Endodermal cell (in vitro differentiated cells): ENCODE measurements around the gene COX6A2. TPM values are rescaled to one million over a fixed set of nuclear protein-coding genes. Genes with fewer than 3 reads are reported as not detected.

ENCODE experiments used
- DNase-seq: peaks from one replicate; pipeline ENCODE4 v3.0.0-alpha.2; 2017
- H3K27ac ChIP-seq: 2 replicates; pipeline ENCODE4 v1.5.1; 2013; ENCODE audit warnings: mild to moderate bottlenecking, low read depth, low read length, moderate library complexity
- H3K27me3 ChIP-seq: 2 replicates; pipeline ENCODE4 v1.6.1; 2013; ENCODE audit warnings: mild to moderate bottlenecking, low read length, moderate library complexity; ENCODE audit not compliant: insufficient read depth, control insufficient read depth, poor library complexity, severe bottlenecking
- H3K36me3 ChIP-seq: 2 replicates; pipeline ENCODE4 v1.7.0; 2013; ENCODE audit warnings: mild to moderate bottlenecking, low read length, moderate library complexity; ENCODE audit not compliant: control insufficient read depth, insufficient read depth
- H3K4me1 ChIP-seq: one replicate; pipeline ENCODE4 v1.7.0; 2013; ENCODE audit warnings: low read length; ENCODE audit not compliant: control insufficient read depth, insufficient read depth
- H3K4me3 ChIP-seq: 2 replicates; pipeline ENCODE4 v1.5.1; 2013; ENCODE audit warnings: mild to moderate bottlenecking, low read length, moderate library complexity
- H3K9ac ChIP-seq: 2 replicates; pipeline ENCODE4 v1.6.1; 2013; ENCODE audit warnings: mild to moderate bottlenecking, low read length, moderate library complexity; ENCODE audit not compliant: poor library complexity, severe bottlenecking; ENCODE audit errors: extremely low read depth
- H3K9me3 ChIP-seq: 2 replicates; pipeline ENCODE4 v1.6.1; 2013; ENCODE audit warnings: mild to moderate bottlenecking, low read length, moderate library complexity; ENCODE audit not compliant: control insufficient read depth
- H3K27ac Mint-ChIP-seq: 2 replicates; pipeline ENCODE4 v1.8.0; 2020; ENCODE audit warnings: mixed read lengths
- H3K27me3 Mint-ChIP-seq: 2 replicates; pipeline ENCODE4 v1.8.0; 2021; ENCODE audit warnings: mild to moderate bottlenecking, mixed read lengths; ENCODE audit not compliant: insufficient read depth
- H3K36me3 Mint-ChIP-seq: 2 replicates; pipeline ENCODE4 v1.8.0; 2020; ENCODE audit warnings: low read depth, mixed read lengths
- H3K4me1 Mint-ChIP-seq: 2 replicates; pipeline ENCODE4 v1.8.0; 2020; ENCODE audit warnings: mixed read lengths
- H3K4me3 Mint-ChIP-seq: 2 replicates; pipeline ENCODE4 v1.8.0; 2020; ENCODE audit warnings: mild to moderate bottlenecking, moderate library complexity, mixed read lengths
- H3K9me3 Mint-ChIP-seq: 2 replicates; pipeline ENCODE4 v1.8.0; 2020; ENCODE audit warnings: mild to moderate bottlenecking, mixed read lengths
- WGBS, 2 experiments: methylation state at CpG; one replicate each; pipeline versions ENCODE4 v1.1.5 to v1.1.7; 2013; ENCODE audit warnings: missing lambda C conversion rate in 2 of 2, mixed read lengths in 1 of 2; ENCODE audit not compliant: insufficient coverage in 1 of 2, insufficient read length in 1 of 2; 5-methylcytosine and 5-hydroxymethylcytosine counted together
- total RNA-seq, 2 donors: library from RNA; stranded (reverse); fragmentation: NEBNext Ultra II Directional in 1 of 2; extraction: Animal tissue kit (Norgen Biotek cat#: 25700) in 1 of 2; gene quantifications; 2 replicates in 1 of 2; 3 replicates in 1 of 2; pipeline ENCODE4 v1.2.1, GENCODE V29; 2021
- TF ChIP-seq, protein P1 (sequence below): fragments of 200-600 bp; sonication (generic); conservative IDR thresholded peaks from 2 replicates; pipeline ENCODE4 v1.5.0; 2021; ENCODE audit warnings: antibody characterized with exemption, mild to moderate bottlenecking

Gene COX6A2
- total RNA-seq, 2 donors from 2014 or later, result not detected

DNA sequence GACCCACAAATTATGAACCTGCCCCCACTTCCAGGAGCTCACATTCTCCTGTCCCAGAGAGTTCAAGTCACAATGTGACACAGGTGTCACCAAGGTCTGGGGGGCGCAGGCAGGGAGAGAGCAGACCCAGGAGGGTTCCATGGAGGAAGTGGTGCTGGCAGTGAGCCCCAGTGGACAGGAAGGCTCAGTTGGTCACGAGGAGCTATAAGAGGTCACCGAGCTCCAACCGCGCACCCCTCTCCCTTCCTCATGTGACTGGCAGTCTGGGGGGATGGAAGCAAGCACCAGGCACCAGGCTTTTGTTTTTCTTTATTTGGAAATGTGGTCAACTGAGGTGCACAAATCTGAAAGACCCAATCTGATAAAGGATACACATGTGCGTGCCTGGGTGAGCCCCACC, 32.5 kb downstream of the COX6A2 start:
- Mint-ChIP-seq H3K9me3 (peaks cover 9% of the 10 kb centered on the region), H3K27ac (no peak overlapping the region), H3K4me1 (peaks cover 4% of the 10 kb centered on the region), H3K4me3 (no peak overlapping the region), H3K36me3 (no peaks in the 10 kb centered on the region), H3K27me3 (peaks cover 13% of the 10 kb centered on the region)
- Histone ChIP-seq H3K9ac (no peak overlapping the region), H3K27ac (no peak overlapping the region), H3K4me3 (no peak overlapping the region), H3K27me3 (no peaks in the 10 kb centered on the region), H3K36me3 (no peaks in the 10 kb centered on the region), H3K9me3 (no peaks in the 10 kb centered on the region), H3K4me1 (no peaks in the 10 kb centered on the region)
- WGBS, 2 experiments, result 90 to 94% methylated on average over 3 to 6 of the region's 6 CpGs
- TF ChIP-seq, protein P1, sequence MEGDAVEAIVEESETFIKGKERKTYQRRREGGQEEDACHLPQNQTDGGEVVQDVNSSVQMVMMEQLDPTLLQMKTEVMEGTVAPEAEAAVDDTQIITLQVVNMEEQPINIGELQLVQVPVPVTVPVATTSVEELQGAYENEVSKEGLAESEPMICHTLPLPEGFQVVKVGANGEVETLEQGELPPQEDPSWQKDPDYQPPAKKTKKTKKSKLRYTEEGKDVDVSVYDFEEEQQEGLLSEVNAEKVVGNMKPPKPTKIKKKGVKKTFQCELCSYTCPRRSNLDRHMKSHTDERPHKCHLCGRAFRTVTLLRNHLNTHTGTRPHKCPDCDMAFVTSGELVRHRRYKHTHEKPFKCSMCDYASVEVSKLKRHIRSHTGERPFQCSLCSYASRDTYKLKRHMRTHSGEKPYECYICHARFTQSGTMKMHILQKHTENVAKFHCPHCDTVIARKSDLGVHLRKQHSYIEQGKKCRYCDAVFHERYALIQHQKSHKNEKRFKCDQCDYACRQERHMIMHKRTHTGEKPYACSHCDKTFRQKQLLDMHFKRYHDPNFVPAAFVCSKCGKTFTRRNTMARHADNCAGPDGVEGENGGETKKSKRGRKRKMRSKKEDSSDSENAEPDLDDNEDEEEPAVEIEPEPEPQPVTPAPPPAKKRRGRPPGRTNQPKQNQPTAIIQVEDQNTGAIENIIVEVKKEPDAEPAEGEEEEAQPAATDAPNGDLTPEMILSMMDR, result no peak
- DNase-seq, result no peak

DNA sequence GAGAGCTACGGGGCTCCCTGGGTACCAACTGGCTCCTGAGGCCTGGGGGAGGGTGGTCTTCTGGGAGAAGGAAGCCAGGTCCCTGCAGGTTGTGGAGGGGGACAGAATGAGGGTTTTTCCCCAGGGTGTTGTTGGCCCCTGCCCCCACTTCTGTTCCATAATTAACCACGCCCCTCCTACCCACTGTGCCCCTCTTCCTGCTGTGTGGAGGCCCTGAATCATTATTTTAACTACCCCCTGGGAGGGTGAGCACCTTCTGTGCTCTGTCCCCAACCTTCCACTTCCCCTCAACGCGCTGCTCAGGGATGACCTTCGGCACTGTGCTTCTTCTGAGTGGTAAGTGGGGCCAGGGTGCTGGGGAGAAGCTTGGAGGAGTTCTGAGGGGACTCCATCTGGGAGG, 35.1 kb downstream of the COX6A2 start, which contains the start of gene ITGAD:
Gene ITGAD, plus strand, starts transcription at position 280 of the 400 bp plus-strand sequence. Its CDS starts 26 bp downstream, at position 306.
- no peak within 1 kb of the TSS for H3K9ac ChIP-seq
- Mint-ChIP-seq H3K27me3 (peaks cover 5% of the 10 kb centered on the region), H3K4me3 (no peak within 1 kb of the TSS), H3K9me3 (no peaks in the 10 kb centered on the region), H3K4me1 (peaks cover 4% of the 10 kb centered on the region), H3K27ac (no peak within 1 kb of the TSS), H3K36me3 (no peaks in the 10 kb centered on the region)
- WGBS, 2 experiments, result 79 to 90% methylated on average over 4 to 5 of the region's 5 CpGs
- TF ChIP-seq, protein P1, result no peak
- no peak within 1 kb of the TSS for H3K4me3 ChIP-seq
- H3K27me3 ChIP-seq, result no peaks in the 10 kb centered on the region
- H3K36me3 ChIP-seq, result no peaks in the 10 kb centered on the region
- no peak within 1 kb of the TSS for H3K27ac ChIP-seq
- H3K4me1 ChIP-seq, result no peaks in the 10 kb centered on the region
- DNase-seq, result no peak
- H3K9me3 ChIP-seq, result no peaks in the 10 kb centered on the region

DNA sequence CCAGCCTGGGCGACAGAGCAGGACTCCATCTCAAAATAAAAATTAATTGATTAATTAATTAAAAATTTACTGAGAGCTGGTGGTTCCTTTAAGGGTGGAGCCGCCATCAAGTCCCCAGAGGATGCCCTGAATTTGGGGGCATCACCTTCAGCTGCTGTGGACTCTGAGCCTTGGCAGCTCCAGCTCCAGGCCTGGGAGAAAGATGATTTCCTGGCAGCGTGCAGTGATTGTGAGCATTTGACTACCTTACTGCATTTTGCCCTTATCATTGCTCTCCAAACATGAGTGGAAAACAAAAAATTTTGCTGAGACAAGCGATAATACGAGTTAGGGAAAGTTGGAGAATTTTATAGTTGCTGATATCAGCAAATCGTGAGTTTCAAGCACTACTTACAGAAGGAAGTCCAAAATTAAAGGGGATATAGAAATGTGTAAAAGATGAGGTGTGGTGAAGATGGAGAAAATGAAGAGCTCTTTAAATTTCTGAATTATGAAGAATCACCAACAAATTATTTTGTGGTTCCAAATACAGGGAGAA, 37.6 kb downstream of the COX6A2 start:
- H3K27ac Mint-ChIP-seq, result no peak overlapping the region
- Histone ChIP-seq H3K27me3 (no peaks in the 10 kb centered on the region), H3K4me1 (peaks cover 2% of the 10 kb centered on the region), H3K9ac (no peak overlapping the region), H3K4me3 (no peak overlapping the region), H3K27ac (no peak overlapping the region), H3K36me3 (no peaks in the 10 kb centered on the region), H3K9me3 (no peaks in the 10 kb centered on the region)
- TF ChIP-seq, protein P1, result no peak
- no peaks in the 10 kb centered on the region for H3K36me3 Mint-ChIP-seq
- no peak for DNase-seq
- 84 to 87% methylated on average over 5 of the region's 6 CpGs for WGBS, 2 experiments
- peaks cover 3% of the 10 kb centered on the region for H3K9me3 Mint-ChIP-seq
- H3K27me3 Mint-ChIP-seq, result peaks cover 9% of the 10 kb centered on the region
- no peak overlapping the region for H3K4me3 Mint-ChIP-seq
- H3K4me1 Mint-ChIP-seq, result peaks cover 4% of the 10 kb centered on the region
